ENCODE results near the gene CCDC160. TPM values are rescaled to one million over a fixed set of nuclear protein-coding genes. Genes with fewer than 3 reads are reported as not detected.

Gene CCDC160
- total and polyA plus RNA-seq, 2 of the 4 experiments (the other 2 are of a cell fraction) = not detected

GRCh38 chrX:134206221-134206620, 30.8 kb upstream of the CCDC160 start:
- no TSS peak for BruUV-seq (replicated peaks)
- H2AK9ac ChIP-seq (replicated peaks; ENCODE audit: low read depth, low read length, poor library complexity) = no peak overlapping the region
- no peak for TF ChIP-seq USF2 (IDR thresholded peaks at IDR 0.05; ENCODE audit: low read depth, low read length)
- TF ChIP-seq RCOR1 (IDR thresholded peaks at IDR 0.05; ENCODE audit: insufficient replicate concordance, low read length) = no peak
- TF ChIP-seq BHLHE40 (IDR thresholded peaks at IDR 0.05; ENCODE audit: low read depth, low read length) = no peak
- no peak for TF ChIP-seq CEBPB (IDR thresholded peaks at IDR 0.05; ENCODE audit: low read depth, low read length)
- no peak for TF ChIP-seq FOS (IDR thresholded peaks at IDR 0.05; ENCODE audit: low read depth, low read length)
- TF ChIP-seq POLR2A (IDR thresholded peaks at IDR 0.05; ENCODE audit: low read depth, low read length) = no peak
- no peak for TF ChIP-seq MAZ (IDR thresholded peaks at IDR 0.05; ENCODE audit: borderline replicate concordance, low read depth, low read length)
- no peak for TF ChIP-seq RAD21 (IDR thresholded peaks at IDR 0.05; ENCODE audit: low read length)
- TF ChIP-seq MXI1 (IDR thresholded peaks at IDR 0.05; ENCODE audit: borderline replicate concordance, low read depth, low read length) = no peak
- H3K9ac ChIP-seq (ENCODE audit: low read depth, low read length) = no peak overlapping the region
- H3K79me1 ChIP-seq (ENCODE audit: low read depth in 1 of 2, low read length in 2 of 2) = no peaks in the 10 kb centered on the region
- H3K4me3 ChIP-seq (ENCODE audit: insufficient read depth, low read depth, low read length) = no peak overlapping the region
- H4K20me1 ChIP-seq (ENCODE audit: insufficient read depth, low read length) = no peaks in the 10 kb centered on the region
- no peak overlapping the region for H3K14ac ChIP-seq (replicated peaks; ENCODE audit: low read depth, low read length)
- no peak for ATAC-seq (ENCODE audit: low read depth)
- no peak overlapping the region for H4K5ac ChIP-seq (ENCODE audit: low read depth, low read length)
- no peaks in the 10 kb centered on the region for H3K9me3 ChIP-seq (ENCODE audit: control insufficient read depth, insufficient read depth, low read length)
- H2AK5ac ChIP-seq (ENCODE audit: low read depth, low read length) = no peak overlapping the region
- in situ Hi-C loops (cut with MboI; ENCODE audit: low sequenced_read_pairs) (no loop called here), intact Hi-C loops (cut with micrococcal nuclease) (no loop called here), dilution Hi-C loops (cut with HindIII; ENCODE audit: low sequenced_read_pairs, unreplicated experiment) (no loop called here)
- no peak overlapping the region for H2BK15ac ChIP-seq (ENCODE audit: low read depth, low read length)
- no peak overlapping the region for H3K27ac ChIP-seq (ENCODE audit: insufficient read depth, low read length)
- H3K9me1 ChIP-seq (ENCODE audit: insufficient read depth, low read length) = no peaks in the 10 kb centered on the region
- 6% methylated on average over 2 of the region's 3 CpGs; no CpG with 5 or more reads in 1 of the 2 experiments for WGBS, 2 experiments (ENCODE audit: extremely low coverage in 2 of 2, insufficient read length in 1 of 2)
- H3K36me3 ChIP-seq (ENCODE audit: control insufficient read depth, insufficient read depth, low read length) = no peaks in the 10 kb centered on the region
- CTCF ChIA-PET = no interaction called here
- H4K8ac ChIP-seq (ENCODE audit: low read depth in 2 of 2, low read length in 2 of 2) = no peak overlapping the region
- no peak overlapping the region for H3K4me2 ChIP-seq (ENCODE audit: low read depth, low read length)
- H2AFZ ChIP-seq (replicated peaks; ENCODE audit: low read length, poor library complexity) = no peak overlapping the region
- no peaks in the 10 kb centered on the region for H3K4me1 ChIP-seq (ENCODE audit: control insufficient read depth, insufficient read depth, low read length)
- H3K56ac ChIP-seq (ENCODE audit: extremely low read depth, insufficient read depth, low read length) = no peak overlapping the region
- H3K27me3 ChIP-seq (ENCODE audit: control insufficient read depth, insufficient read depth, low read length) = no peaks in the 10 kb centered on the region
- H4K91ac ChIP-seq (ENCODE audit: insufficient read depth, low read depth, low read length) = no peak overlapping the region
- H2BK20ac ChIP-seq (ENCODE audit: low read depth, low read length) = no peak overlapping the region
- no peak overlapping the region for H2BK5ac ChIP-seq (ENCODE audit: low read depth, low read length, poor library complexity, severe bottlenecking)
- H3K18ac ChIP-seq (ENCODE audit: low read depth, low read length) = no peak overlapping the region
- no peak overlapping the region for H3K4ac ChIP-seq (ENCODE audit: low read depth, low read length)
- no peak for DNase-seq
- POLR2A ChIA-PET (ENCODE audit: unreplicated experiment) = no interaction called here
- no peak overlapping the region for H3K23ac ChIP-seq (ENCODE audit: low read depth, low read length)
- no peak overlapping the region for H2BK120ac ChIP-seq (ENCODE audit: low read depth, low read length)
